NCI-H2029 treated with DMSO at 0.1 percent for 48 hours (cell line): ENCODE measurements around the gene DLX1.
"Not testable (repeated sequence)": the region's sequence is repeated elsewhere in the genome, so short reads cannot be mapped to it uniquely, and the experiment has no call there.

Experiments used
- DNase-seq: peaks from one replicate; lab custom pipeline; 2025; lab: John Stamatoyannopoulos, UW

The DLX1 gene

DNA sequence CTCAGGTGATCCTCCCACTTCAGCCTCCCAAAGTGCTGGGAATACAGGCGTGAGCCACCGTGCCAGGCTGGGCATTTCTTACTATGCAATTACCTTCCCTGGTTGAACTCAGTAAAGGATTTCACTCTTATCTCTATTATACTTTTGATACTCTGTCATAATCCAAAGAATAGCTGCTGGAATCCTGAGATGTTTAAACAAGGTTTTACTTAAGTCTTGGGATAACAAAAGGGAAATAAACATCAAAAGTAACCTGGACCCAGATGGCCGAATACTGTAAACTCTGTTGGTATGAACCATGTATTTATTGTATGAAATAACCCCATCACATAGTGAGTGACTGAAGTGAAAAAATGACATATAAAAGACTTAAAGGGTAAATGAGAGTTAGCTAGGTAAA, 29.3 kb downstream of the DLX1 start:
- no peak for DNase-seq

DNA sequence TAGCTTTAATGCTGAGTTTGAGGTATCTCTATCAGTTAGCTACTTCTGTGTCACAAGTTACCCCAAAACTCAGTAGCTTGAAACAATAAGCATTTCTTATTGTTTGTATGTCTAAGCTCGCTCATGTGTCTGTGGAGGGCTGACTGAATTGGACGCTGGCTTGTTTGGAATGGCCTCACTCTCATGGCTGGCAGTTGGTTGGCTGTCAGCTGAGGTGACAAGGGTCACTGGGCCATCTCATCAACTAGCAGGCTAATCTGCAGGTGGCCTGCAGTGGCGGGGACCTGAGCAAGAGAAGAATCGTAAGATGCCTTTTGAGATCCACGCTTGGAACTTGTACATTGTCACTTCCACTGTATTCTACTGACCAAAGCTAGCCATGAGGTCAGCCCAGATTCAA, 30.8 kb downstream of the DLX1 start:
- DNase-seq = no peak

DNA sequence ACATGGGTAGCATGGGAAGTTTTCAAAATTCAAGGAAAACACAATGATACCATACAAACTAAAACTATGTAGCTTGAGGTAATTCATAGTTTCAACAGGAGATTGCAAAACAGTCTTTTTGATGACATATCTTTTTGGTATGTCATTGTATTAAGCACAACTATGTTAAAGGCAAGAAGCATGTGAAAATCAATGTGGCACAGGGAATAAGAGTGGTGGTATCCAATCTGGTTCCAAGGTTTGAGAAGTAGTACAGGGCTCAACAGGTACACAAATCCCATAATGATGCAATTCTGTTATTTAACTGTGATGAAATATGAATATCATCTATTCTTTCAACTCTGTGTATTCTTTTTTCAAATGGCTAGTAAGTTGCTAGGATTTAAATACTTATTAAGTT, 33.8 kb downstream of the DLX1 start:
- no peak for DNase-seq

DNA sequence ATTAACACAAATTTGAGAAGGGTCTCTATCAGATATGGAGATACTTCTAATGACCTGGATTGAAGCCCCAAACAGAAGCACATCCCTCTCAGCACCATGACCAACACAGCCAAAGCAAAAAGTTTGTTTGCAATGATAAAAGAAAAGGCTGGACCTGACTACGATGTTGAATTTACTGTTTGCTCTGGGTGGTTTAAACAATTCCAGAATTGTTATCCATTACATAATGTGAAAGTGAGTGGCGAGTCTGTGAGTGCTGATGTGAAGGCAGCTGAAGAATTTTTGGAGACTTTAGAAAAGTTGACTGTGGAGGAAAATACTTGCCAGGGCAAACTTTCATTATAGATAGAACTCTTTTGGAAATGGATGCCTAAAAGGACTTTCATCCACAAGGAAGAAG, 34.8 kb downstream of the DLX1 start:
- DNase-seq = no peak

DNA sequence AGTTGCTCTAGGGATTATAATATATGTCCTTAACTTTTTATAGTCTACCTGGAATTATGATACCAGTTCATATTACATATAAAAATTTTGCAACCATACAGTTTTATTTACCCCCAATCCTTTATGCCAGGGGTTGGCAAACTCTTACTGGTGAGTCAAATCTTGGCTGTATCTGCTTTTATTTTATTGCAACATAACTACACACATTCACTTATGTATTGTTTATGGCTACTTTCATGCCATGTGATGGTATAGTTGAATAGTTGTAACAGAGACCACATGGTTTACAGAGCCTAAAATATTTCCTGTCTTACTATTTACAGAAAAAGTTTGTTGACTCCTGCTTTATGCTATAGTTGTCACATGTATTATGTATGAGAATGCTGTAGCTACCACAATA, 43.2 kb downstream of the DLX1 start:
- no peak for DNase-seq

DNA sequence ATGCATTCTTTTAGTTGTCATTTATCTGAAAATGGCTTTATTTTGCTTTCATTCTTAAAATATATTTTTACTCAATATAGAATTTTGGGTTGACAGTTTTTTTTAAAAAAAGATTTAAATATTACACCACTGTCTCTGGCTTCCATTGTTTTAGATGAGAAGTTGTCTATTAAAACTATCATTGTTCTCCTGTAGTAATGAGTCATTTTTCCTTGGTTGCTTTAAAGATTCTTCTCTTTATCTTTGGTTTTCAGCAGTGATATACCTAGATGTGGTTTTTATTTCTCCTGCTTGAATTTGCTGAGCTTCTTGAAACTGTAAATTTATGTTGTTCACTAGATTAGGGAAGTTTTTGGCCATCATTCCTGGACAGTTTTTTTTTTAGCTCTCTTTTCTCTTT, 44.1 kb downstream of the DLX1 start:
- no peak for DNase-seq

DNA sequence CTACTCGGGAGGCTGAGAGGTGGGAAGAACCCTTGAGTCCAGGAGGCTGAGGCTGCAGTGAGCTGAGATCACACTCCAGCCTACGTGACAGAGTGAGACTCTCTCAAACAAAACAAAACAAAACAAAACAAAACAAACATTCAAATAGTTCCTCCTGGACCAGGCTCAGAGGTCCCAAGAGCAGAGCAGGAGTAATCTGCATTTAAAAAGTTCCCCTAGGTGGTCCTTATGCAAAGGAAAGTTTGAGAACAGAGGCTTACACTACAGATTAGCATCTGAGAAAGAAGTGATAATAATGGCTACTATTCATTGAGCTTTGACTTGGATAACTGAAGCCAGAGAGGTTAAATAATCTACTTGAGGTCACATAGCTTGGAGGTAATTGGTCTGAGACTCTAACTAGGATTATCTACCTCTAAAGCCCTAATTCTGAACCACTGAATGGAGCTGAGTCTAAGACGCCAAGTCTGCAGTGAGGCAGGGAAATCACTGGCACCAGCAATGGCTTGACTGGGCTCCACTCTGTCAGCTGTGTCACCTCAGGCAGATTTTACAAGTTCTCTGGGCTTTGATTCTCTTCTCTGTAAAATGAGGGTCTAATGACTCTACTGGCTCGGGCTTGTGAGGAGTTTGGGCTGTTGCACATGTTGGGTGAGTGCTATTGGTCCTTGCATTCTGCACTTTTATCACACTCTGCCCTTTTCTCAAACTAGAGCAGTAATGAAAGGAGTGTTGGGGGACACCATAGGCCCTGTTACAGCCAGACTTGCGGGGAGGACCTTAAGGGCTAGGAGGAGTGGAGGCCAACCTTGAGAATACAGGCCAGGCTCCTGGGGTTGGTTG, 46.6 kb downstream of the DLX1 start:
- DNase-seq = no peak

DNA sequence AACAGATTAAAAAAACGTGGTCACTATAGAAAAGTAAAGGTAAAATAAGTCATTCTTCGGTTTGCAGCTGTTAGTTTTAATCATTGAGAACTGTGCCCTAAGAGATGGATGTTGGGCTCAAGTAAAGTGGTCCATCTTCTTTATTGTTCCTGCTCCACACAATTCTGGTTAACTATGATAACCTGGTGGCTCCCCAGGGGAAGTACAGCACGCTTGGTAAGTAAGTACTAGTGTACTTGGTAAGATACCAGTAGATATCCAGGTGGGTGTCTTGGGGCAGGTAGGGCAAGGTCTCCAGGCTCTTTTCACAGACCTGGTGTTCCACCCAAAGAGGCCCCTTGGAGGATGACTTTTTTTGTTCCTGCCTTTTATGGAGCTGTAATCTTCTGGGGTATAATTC, 49.0 kb downstream of the DLX1 start:
- no peak for DNase-seq

DNA sequence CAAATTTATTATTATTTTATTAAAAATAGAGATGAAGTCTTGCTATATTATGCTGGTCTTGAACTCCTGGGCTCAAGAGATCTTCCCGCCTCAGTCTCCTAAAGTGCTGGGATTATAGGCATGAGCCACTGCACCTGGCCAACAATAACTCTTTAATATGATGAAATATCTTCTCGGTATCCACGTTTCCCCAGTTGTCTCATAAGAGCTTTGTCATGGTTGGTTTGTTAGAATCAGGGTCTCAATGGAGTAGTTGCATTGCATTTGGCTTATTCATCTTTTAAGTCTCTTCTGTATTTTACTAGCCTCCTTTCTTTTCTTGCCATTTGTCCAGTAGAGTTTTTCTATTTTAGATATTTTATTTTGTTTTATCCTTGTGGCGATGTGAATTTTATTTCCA, 50.1 kb downstream of the DLX1 start:
- no peak for DNase-seq

DNA sequence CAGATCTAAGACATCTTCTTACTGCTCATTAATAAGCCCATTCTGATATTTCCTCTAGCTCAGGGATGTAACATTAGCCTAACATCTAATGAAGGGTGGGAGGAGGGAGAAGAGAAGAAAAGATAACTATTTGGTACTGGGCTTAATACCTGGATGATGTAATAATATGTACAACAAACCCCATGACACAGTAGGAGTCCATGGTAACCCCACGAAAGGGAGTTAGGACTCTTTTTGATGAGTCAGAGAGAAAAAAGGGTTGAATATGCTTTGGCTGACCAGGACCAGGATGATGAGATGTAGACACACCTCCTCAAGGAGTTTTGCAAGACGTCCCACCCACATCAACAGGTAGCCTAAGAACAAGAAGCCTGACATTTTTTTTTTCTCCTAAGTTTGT, 51.8 kb downstream of the DLX1 start:
- DNase-seq = no peak

DNA sequence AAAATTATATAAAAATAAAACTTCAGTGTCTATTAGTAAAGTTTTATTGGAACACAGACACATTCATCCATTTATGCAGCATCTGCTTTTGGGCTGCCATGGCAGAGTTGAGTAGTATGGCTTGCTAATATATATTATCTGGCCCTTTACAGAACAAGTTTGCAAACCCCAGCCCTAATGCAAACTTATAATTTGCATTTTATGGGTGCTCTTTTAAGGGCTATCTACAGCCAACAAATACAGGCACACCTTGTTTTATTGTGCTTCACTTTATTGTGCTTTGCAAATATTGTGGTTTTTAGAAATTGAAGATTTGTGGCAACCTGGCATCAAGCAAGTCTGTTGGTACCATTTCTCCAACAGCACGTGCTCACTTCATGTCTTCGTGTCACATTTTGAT, 52.6 kb downstream of the DLX1 start:
- no peak for DNase-seq

DNA sequence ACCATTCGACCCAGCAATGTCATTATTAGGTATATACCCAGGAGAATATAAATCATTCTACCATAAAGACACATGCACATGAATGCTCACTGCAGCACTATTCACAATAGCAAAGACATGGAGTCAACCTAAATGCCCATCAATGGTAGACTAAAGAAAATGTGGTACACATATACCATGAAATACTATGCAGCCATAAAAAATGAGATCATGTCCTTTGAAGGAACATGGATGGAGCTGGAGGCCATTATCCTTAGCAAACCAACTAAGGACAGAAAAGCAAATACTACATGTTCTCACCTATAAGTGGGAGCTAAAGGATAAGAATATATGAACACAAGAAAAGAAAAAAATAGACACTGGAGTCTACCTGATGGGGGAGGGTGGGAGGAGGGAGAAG, 53.4 kb downstream of the DLX1 start:
- DNase-seq = not testable (repeated sequence)
